K562 (cell line): ENCODE measurements around the gene EXOC4. TPM values are rescaled to one million over a fixed set of nuclear protein-coding genes. Genes with fewer than 3 reads are reported as not detected.

Source experiments
- ATAC-seq: fragments of 200-7000 bp; cut with Tn5 transposase; 3 replicates; pipeline ENCODE4 v1.9.1; 2020; ENCODE audit warnings: moderate library complexity
- BruUV-seq: library from RNA; stranded (reverse); fragments of 400-500 nt; replicated peaks from 2 replicates; lab custom pipeline; 2021; lab: Mats Ljungman, UMichigan
- CTCF ChIA-PET: fragments of 300-600 bp; formaldehyde crosslinking; extraction: SDS; loops from one replicate; lab custom pipeline; 2021; ENCODE audit warnings: low intra/inter-chr PET ratio; lab: Yijun Ruan, JAX
- POLR2A ChIA-PET: fragments of 300-600, 350-650 bp; sonication (Branson Sonifier 250); formaldehyde crosslinking; extraction: SDS; loops from one replicate; lab custom pipeline; 2021; ENCODE audit warnings: antibody characterized with exemption, inconsistent platforms; lab: Yijun Ruan, JAX
- DNase-seq, 4 experiments: peaks; one replicate each; pipeline versions ENCODE4 v3.0.0 to v3.0.0-alpha.2; 2011 to 2018; ENCODE audit warnings: low spot score in 3 of 4, mixed read lengths in 3 of 4; ENCODE audit errors: extremely low read depth in 1 of 4
- FAIRE-seq: peaks from 2 replicates; lab custom pipeline; 2011; peaks lifted over from hg19 to GRCh38; lab: Jason Lieb, UNC
- H2AFZ ChIP-seq: 2 replicates; pipeline ENCODE4 v1.6.0; 2011; ENCODE audit warnings: low read depth, low read length, control low read depth, inconsistent platforms
- H3K27ac ChIP-seq: fragments of 200-600 bp; 3 replicates; pipeline ENCODE4 v1.8.0; 2011; ENCODE audit warnings: low read depth, mild to moderate bottlenecking, control low read depth, inconsistent platforms, low read length, moderate library complexity, mixed read lengths; ENCODE audit errors: extremely low read depth
- H3K27me3 ChIP-seq, 2 experiments: fragments of 300-600 bp in 1 of 2; 2 replicates in 1 of 2; 3 replicates in 1 of 2; pipeline versions ENCODE4 v1.6.0 to v1.8.0; 2011; ENCODE audit warnings: inconsistent platforms in 2 of 2, low read length in 2 of 2, mild to moderate bottlenecking in 1 of 2, mixed read lengths in 1 of 2, moderate library complexity in 1 of 2; ENCODE audit not compliant: control insufficient read depth in 2 of 2, insufficient read depth in 2 of 2
- H3K36me3 ChIP-seq: fragments of 300-600 bp; 3 replicates; pipeline ENCODE4 v1.8.0; 2011; ENCODE audit warnings: mild to moderate bottlenecking, low read length, inconsistent platforms; ENCODE audit not compliant: control insufficient read depth, insufficient read depth
- H3K4me1 ChIP-seq, 2 experiments: fragments of 200-600 bp in 1 of 2; replicated peaks in 1 of 2; 2 replicates in 1 of 2; 3 replicates in 1 of 2; pipeline versions ENCODE4 v1.5.1 to v1.8.0; 2011; ENCODE audit warnings: inconsistent platforms in 2 of 2, low read length in 2 of 2, mild to moderate bottlenecking in 1 of 2, mixed read lengths in 1 of 2, moderate library complexity in 1 of 2; ENCODE audit not compliant: control insufficient read depth in 2 of 2, insufficient read depth in 2 of 2
- H3K4me2 ChIP-seq: 2 replicates; pipeline ENCODE4 v1.6.1; 2011; ENCODE audit warnings: low read length, control low read depth, inconsistent platforms, mixed read lengths; ENCODE audit not compliant: insufficient read depth
- H3K4me3 ChIP-seq: fragments of 200-600 bp; sonication (generic), shearing (Covaris generic); 2 replicates; pipeline ENCODE4 v1.5.1; 2016; ENCODE audit warnings: control low read depth, inconsistent platforms
- H3K79me2 ChIP-seq: fragments of 200-600 bp; 3 replicates; pipeline ENCODE4 v1.8.0; 2011; ENCODE audit warnings: low read length, inconsistent platforms; ENCODE audit not compliant: control insufficient read depth, insufficient read depth
- H3K9ac ChIP-seq, 2 experiments: 2 replicates each; pipeline versions ENCODE4 v1.6.0 to v1.6.1; 2011; ENCODE audit warnings: low read depth in 2 of 2, low read length in 2 of 2, control low read depth in 1 of 2, inconsistent platforms in 1 of 2, mild to moderate bottlenecking in 1 of 2, mixed read lengths in 1 of 2; ENCODE audit not compliant: insufficient read depth in 1 of 2
- H3K9me1 ChIP-seq: one replicate; pipeline ENCODE4 v1.6.0; 2011; ENCODE audit warnings: inconsistent platforms, mild to moderate bottlenecking, low read length, moderate library complexity; ENCODE audit not compliant: control insufficient read depth, insufficient read depth
- H3K9me3 ChIP-seq: replicated peaks from 2 replicates; pipeline ENCODE4 v1.5.1; 2011; ENCODE audit warnings: low read depth, low read length, inconsistent platforms; ENCODE audit not compliant: control insufficient read depth, insufficient read depth
- H4K20me1 ChIP-seq: replicated peaks from 2 replicates; pipeline ENCODE4 v1.6.1; 2011; ENCODE audit warnings: low read length, inconsistent platforms, mixed read lengths; ENCODE audit not compliant: control insufficient read depth, insufficient read depth
- SMARCA5 ChIP-seq: fragments of 450-650 bp; IDR thresholded peaks from 2 replicates; pipeline ENCODE4 v1.6.1; 2016
- TCF7 ChIP-seq: sonication (generic); IDR thresholded peaks from 2 replicates; pipeline ENCODE4 v1.6.1; 2016; ENCODE audit warnings: antibody characterized with exemption, borderline replicate concordance
- WGBS: fragments of 100-300 bp; shearing (Covaris generic); methylation state at CpG from one replicate; pipeline ENCODE4 v1.1.6; 2016; ENCODE audit warnings: low coverage, mixed read lengths; ENCODE audit not compliant: insufficient coverage; ENCODE audit errors: missing lambda C conversion rate; 5-methylcytosine and 5-hydroxymethylcytosine counted together
- in situ Hi-C: fragments of 300-500 bp; cut with MboI; formaldehyde crosslinking; loops from 4 replicates; pipeline ENCODE4 v1.15.0; 2018; ENCODE audit warnings: inconsistent platforms, mixed read lengths
- intact Hi-C: fragments of 100-400 bp; cut with micrococcal nuclease; formaldehyde crosslinking; loops from 2 replicates; pipeline ENCODE4 v1.14.2; 2022
- polyA plus RNA-seq, 8 experiments: library from polyadenylated mRNA; depleted of rRNA in 4 of 8; stranded (reverse) in 5 of 8; unstranded in 3 of 8; fragments of >200 nt; fragmentation: Nextera tagmentation in 2 of 8; fragmentation: Illumina TruSeq in 1 of 8; extraction: Ambion mirVana in 2 of 8; extraction: Trizol in 1 of 8; gene quantifications; 2 replicates each; pipeline versions ENCODE4 v1.2.1 to v1.2.3, GENCODE V29; 2011 to 2014; ENCODE audit warnings: inconsistent platforms in 1 of 8, missing spikeins in 1 of 8
- total RNA-seq, 7 experiments: library from RNA; depleted of rRNA in 6 of 7; stranded (reverse); fragments of >200 nt in 6 of 7; fragmentation: Illumina TruSeq in 2 of 7; extraction: Trizol in 2 of 7; gene quantifications; 2 replicates each; pipeline versions ENCODE4 v1.2.1 to v1.2.3, GENCODE V29; 2011 to 2021; ENCODE audit warnings: low replicate concordance in 1 of 7
- TF ChIP-seq, protein P1 (sequence below): fragments of 250-450 bp; sonication (Bioruptor Pico); IDR thresholded peaks from 2 replicates; pipeline ENCODE4 v1.8.0; 2022; ENCODE audit warnings: inconsistent platforms, mild to moderate bottlenecking, moderate library complexity, borderline replicate concordance

Gene EXOC4
- total and polyA plus RNA-seq, 9 of the 15 experiments (the other 6 are each of a cell fraction or from before 2014, with no cell fraction given) = 18.5 to 73.1 (median 46.6) TPM

DNA sequence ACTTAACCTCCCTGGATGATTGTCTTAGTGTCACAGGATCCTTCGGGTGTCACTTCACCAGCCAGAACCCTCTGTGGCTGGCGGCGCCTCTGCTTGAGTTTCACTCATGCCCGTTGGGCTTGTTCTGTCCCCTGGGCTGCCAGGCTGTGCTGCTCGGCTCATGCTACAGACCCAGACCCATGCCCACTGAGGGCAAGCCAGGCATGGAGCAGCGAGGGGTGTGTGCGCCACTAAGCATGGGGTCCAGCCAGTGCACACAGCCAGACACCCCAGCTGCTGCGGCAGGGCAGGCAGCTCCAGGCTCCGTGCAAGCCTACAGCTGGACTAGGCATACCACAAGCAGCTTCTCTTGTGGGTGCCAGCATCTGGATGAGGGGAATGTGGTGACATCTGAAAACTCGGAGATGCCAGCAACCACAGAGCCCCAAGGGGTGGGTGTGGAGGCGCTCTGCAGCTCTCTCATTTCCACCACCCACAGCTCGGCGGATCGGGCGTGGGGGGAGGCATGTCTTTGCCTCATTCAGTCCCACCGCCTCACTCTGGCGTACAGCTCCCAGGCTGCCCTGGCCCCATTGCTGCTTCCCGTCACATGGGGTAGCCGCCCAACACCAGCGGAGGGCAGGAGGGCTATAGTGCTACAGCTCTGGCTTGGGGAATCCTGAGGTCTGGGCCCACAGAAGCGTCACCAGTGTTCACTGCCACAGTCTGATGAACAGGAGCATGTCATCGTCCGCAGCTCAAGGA is 604.7 kb downstream of the EXOC4 start:
- in situ Hi-C loops (no loop called here), intact Hi-C loops (loop anchor here (10.0 kb wide), 2 partner anchors 277 to 467 kb away; no protein-coding TSS in a partner anchor)
- Histone ChIP-seq H3K4me3 (no peak overlapping the region), H3K36me3 (no peaks in the 10 kb centered on the region), H3K27me3 (no peaks in the 10 kb centered on the region), H3K4me2 (no peak overlapping the region), H3K4me1 (no peaks in the 10 kb centered on the region), H3K79me2 (no peaks in the 10 kb centered on the region), H3K9ac (no peak overlapping the region), H2AFZ (no peak overlapping the region), H3K27ac (no peak overlapping the region), H3K9me3 (no peaks in the 10 kb centered on the region), H4K20me1 (no peaks in the 10 kb centered on the region; the same call in 1 of the 2 replicates), H3K9me1 (no peaks in the 10 kb centered on the region)
- ChIA-PET POLR2A (interaction anchor here (0.8 kb wide), 1 partner anchor 37 kb away, joined by 3 read pairs; no protein-coding TSS in a partner anchor), CTCF (no interaction called here)
- BruUV-seq = no TSS peak
- no peak for TF ChIP-seq SMARCA5
- no peak for TF ChIP-seq TCF7
- TF ChIP-seq, protein P1, sequence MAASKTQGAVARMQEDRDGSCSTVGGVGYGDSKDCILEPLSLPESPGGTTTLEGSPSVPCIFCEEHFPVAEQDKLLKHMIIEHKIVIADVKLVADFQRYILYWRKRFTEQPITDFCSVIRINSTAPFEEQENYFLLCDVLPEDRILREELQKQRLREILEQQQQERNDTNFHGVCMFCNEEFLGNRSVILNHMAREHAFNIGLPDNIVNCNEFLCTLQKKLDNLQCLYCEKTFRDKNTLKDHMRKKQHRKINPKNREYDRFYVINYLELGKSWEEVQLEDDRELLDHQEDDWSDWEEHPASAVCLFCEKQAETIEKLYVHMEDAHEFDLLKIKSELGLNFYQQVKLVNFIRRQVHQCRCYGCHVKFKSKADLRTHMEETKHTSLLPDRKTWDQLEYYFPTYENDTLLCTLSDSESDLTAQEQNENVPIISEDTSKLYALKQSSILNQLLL (CRISPR knock-in tag) = no peak
- FAIRE-seq (no peak), ATAC-seq (no peak), DNase-seq (no peak)
- WGBS = 79% methylated on average over 23 of the region's 23 CpGs
